B cell (primary cell): ENCODE data around the gene PCGF1. TPM values are rescaled to one million over a fixed set of nuclear protein-coding genes. Genes with fewer than 3 reads are reported as not detected.
"Not testable (repeated sequence)": the region's sequence is repeated elsewhere in the genome, so short reads cannot be mapped to it uniquely, and the experiment has no call there.

Source experiments
- ATAC-seq: fragments of 200-7000 bp; cut with Tn5 transposase; one replicate; pipeline ENCODE4 v1.10.0; 2021; ENCODE audit warnings: low read depth, mild to moderate bottlenecking, moderate number of reproducible peaks, moderate library complexity
- CTCF ChIA-PET: fragments of 350-600 bp; sonication (Branson Sonifier 250); formaldehyde crosslinking; loops from one replicate; lab custom pipeline; 2021; ENCODE audit warnings: antibody characterized with exemption, inconsistent platforms; lab: Charles Lee
- POLR2A ChIA-PET: fragments of 350-600 bp; sonication (Branson Sonifier 250); formaldehyde crosslinking; loops from one replicate; lab custom pipeline; 2021; ENCODE audit warnings: antibody characterized with exemption; lab: Charles Lee
- DNase-seq: peaks from one replicate; pipeline ENCODE4 v3.0.0; 2013
- H2AFZ ChIP-seq: 2 replicates; pipeline ENCODE4 v1.6.1; 2012; ENCODE audit warnings: mild to moderate bottlenecking, low read depth, low read length; ENCODE audit not compliant: insufficient read depth, poor library complexity, severe bottlenecking
- H3K27ac ChIP-seq, 2 donors: 1 replicate in 1 of 2; 2 replicates in 1 of 2; pipeline ENCODE4 v1.5.1; 2012 to 2013; ENCODE audit warnings: low read length in 2 of 2, mild to moderate bottlenecking in 2 of 2, moderate library complexity in 1 of 2
- H3K27me3 ChIP-seq, 4 experiments: fragments of 200-600 bp in 1 of 4; sonication (generic) in 1 of 4; replicated peaks in 1 of 4; 1 replicate in 2 of 4; 2 replicates in 2 of 4; pipeline versions ENCODE4 v1.6.1 to v1.7.0; 2013 to 2016; ENCODE audit warnings: low read length in 3 of 4, mild to moderate bottlenecking in 2 of 4, mixed read lengths in 1 of 4, moderate library complexity in 1 of 4; ENCODE audit not compliant: insufficient read depth in 4 of 4, control insufficient read depth in 3 of 4; ENCODE audit errors: control extremely low read depth in 1 of 4
- H3K36me3 ChIP-seq, 2 experiments: replicated peaks in 1 of 2; 1 replicate in 1 of 2; 2 replicates in 1 of 2; pipeline versions ENCODE4 v1.6.1 to v1.7.1; 2013; ENCODE audit warnings: low read length in 1 of 2; ENCODE audit not compliant: insufficient read depth in 2 of 2, control insufficient read depth in 1 of 2; ENCODE audit errors: control extremely low read depth in 1 of 2, extremely low read depth in 1 of 2
- H3K4me1 ChIP-seq, 2 donors: fragments of 200-600 bp in 1 of 2; sonication (generic) in 1 of 2; 1 replicate in 1 of 2; 2 replicates in 1 of 2; pipeline versions ENCODE4 v1.5.1 to v1.6.1; 2013 to 2017; ENCODE audit warnings: low read length in 2 of 2; ENCODE audit not compliant: control insufficient read depth in 2 of 2, insufficient read depth in 2 of 2
- H3K4me2 ChIP-seq: replicated peaks from 2 replicates; pipeline ENCODE3; 2012; ENCODE audit warnings: mild to moderate bottlenecking, low read depth, low read length; ENCODE audit not compliant: poor library complexity, severe bottlenecking
- H3K4me3 ChIP-seq, 5 experiments: fragments of 200-600 bp in 1 of 5; sonication (generic) in 1 of 5; 1 replicate in 3 of 5; 2 replicates in 2 of 5; pipeline versions ENCODE4 v1.5.1 to v1.7.0; 2011 to 2016; ENCODE audit warnings: low read length in 4 of 5, mild to moderate bottlenecking in 4 of 5, low read depth in 2 of 5, control low read depth in 1 of 5, moderate library complexity in 1 of 5; ENCODE audit not compliant: insufficient read depth in 1 of 5; ENCODE audit errors: control extremely low read depth in 1 of 5, extremely low read depth in 1 of 5
- H3K79me2 ChIP-seq: fragments of 200-600 bp; sonication (generic); one replicate; pipeline ENCODE4 v1.6.0; 2016; ENCODE audit warnings: low read length; ENCODE audit not compliant: control insufficient read depth, insufficient read depth
- H3K9ac ChIP-seq: fragments of 200-600 bp; sonication (generic); 2 replicates; pipeline ENCODE4 v1.6.1; 2017; ENCODE audit warnings: mild to moderate bottlenecking, low read length, moderate library complexity
- H3K9me3 ChIP-seq, 3 donors: one replicate each; pipeline versions ENCODE4 v1.6.1 to v1.7.1; 2013; ENCODE audit warnings: low read length in 2 of 3; ENCODE audit not compliant: control insufficient read depth in 2 of 3, insufficient read depth in 1 of 3; ENCODE audit errors: control extremely low read depth in 1 of 3
- H4K20me1 ChIP-seq: 2 replicates; pipeline ENCODE4 v1.6.0; 2012; ENCODE audit warnings: mild to moderate bottlenecking, low read length; ENCODE audit not compliant: insufficient read depth, control insufficient read depth, poor library complexity, severe bottlenecking
- H3K27ac Mint-ChIP-seq: one replicate; pipeline ENCODE4 v1.8.0; 2021; ENCODE audit warnings: mixed read lengths
- H3K27me3 Mint-ChIP-seq: one replicate; pipeline ENCODE4 v1.8.0; 2021; ENCODE audit warnings: mixed read lengths
- H3K4me1 Mint-ChIP-seq: one replicate; pipeline ENCODE4 v1.8.0; 2021; ENCODE audit warnings: mixed read lengths
- H3K4me3 Mint-ChIP-seq: one replicate; pipeline ENCODE4 v1.8.0; 2021; ENCODE audit warnings: mixed read lengths
- H3K9me3 Mint-ChIP-seq: one replicate; pipeline ENCODE4 v1.8.0; 2022; ENCODE audit warnings: mixed read lengths; ENCODE audit not compliant: insufficient read depth
- CTCF ChIP-seq: fragments of 200-600 bp; IDR thresholded peaks from one replicate; pipeline ENCODE4 v1.8.0; 2022; ENCODE audit warnings: antibody characterized with exemption, mild to moderate bottlenecking
- EZH2 ChIP-seq: IDR thresholded peaks from 2 replicates; pipeline ENCODE4 v1.6.1; 2012; ENCODE audit warnings: borderline replicate concordance, low read depth, mild to moderate bottlenecking, moderate library complexity, low read length; ENCODE audit not compliant: insufficient read depth, poor library complexity, severe bottlenecking
- WGBS: methylation state at CpG from one replicate; pipeline ENCODE4 v1.1.5; 2013; ENCODE audit warnings: missing lambda C conversion rate; ENCODE audit not compliant: insufficient coverage; 5-methylcytosine and 5-hydroxymethylcytosine counted together
- intact Hi-C: fragments of 100-400 bp; cut with micrococcal nuclease; formaldehyde crosslinking; loops from one replicate; pipeline ENCODE4 v1.10.0; 2022
- polyA plus RNA-seq: library from polyadenylated mRNA; depleted of rRNA; stranded (reverse); fragments of >200 nt; gene quantifications from 2 replicates; pipeline ENCODE4 v1.2.3, GENCODE V29; 2012
- total RNA-seq, 2 donors: library from RNA; stranded (reverse); fragments of 120-200 nt in 1 of 2; gene quantifications; 1 replicate in 1 of 2; 2 replicates in 1 of 2; pipeline versions ENCODE4 v1.2.3 to v1.2.4, GENCODE V29; 2013 to 2022

PCGF1 gene
- total and polyA plus RNA-seq, 2 donors (not counting 1 experiment from before 2014, with no cell fraction given): 21.9 to 40.1 TPM

- H3K9me3 Mint-ChIP-seq: no peaks in the 10 kb centered on the region
- H3K27me3 Mint-ChIP-seq: no peaks in the 10 kb centered on the region
- DNase-seq (peak; percentile 17), ATAC-seq (no peak)
- no peaks in the 10 kb centered on the region for H3K9me3 ChIP-seq
- H3K4me3 Mint-ChIP-seq: no peak overlapping the region
- H3K27ac Mint-ChIP-seq: peak overlapping the region; percentile 65
- H3K27me3 ChIP-seq: no peaks in the 10 kb centered on the region
- 95% methylated on average over 23 of the region's 27 CpGs for WGBS
- H3K4me1 ChIP-seq: peaks cover 27 to 37% of the 10 kb centered on the region in 2 donors
- ChIA-PET POLR2A (interaction anchor here (0.5 to 0.6 kb wide), 2 partner anchors 12 to 280 kb away, joined by 3 to 8 read pairs; no protein-coding TSS in a partner anchor), CTCF (no interaction called here)
- H3K36me3 ChIP-seq: peaks cover 0 to 20% of the 10 kb centered on the region in 2 experiments
- no peak overlapping the region for H3K4me3 ChIP-seq
- no peak overlapping the region for H3K9ac ChIP-seq
- no peak overlapping the region for H3K4me2 ChIP-seq
- H3K4me1 Mint-ChIP-seq: peaks cover 51% of the 10 kb centered on the region
- H2AFZ ChIP-seq: no peak overlapping the region
- intact Hi-C loops: no loop called here
- peaks cover 44% of the 10 kb centered on the region for H3K79me2 ChIP-seq
- H4K20me1 ChIP-seq: peaks cover 16% of the 10 kb centered on the region
- no peak overlapping the region for H3K27ac ChIP-seq
- no peak for TF ChIP-seq EZH2
- TF ChIP-seq CTCF: no peak
Observed at GRCh38 chr2:74461187-74462053, 46.1 kb downstream of the PCGF1 start.

DNA sequence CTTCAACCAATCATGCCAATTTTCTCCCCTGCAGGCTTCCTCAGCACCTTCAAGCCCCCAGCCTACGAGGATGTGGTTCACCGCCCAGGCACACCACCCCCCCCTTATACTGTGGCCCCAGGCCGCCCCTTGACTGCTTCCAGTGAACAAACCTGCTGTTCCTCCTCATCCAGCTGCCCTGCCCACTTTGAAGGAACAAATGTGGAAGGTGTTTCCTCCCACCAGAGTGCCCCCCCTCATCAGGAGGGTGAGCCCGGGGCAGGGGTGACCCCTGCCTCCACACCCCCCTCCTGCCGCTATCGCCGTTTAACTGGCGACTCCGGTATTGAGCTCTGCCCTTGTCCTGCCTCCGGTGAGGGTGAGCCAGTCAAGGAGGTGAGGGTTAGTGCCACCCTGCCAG is 47.3 kb downstream of the PCGF1 start:
- POLR2A ChIA-PET: interaction anchor here (0.6 to 6.0 kb wide), 3 partner anchors 12 to 22 kb away, joined by 3 to 63 read pairs (median 56); partner anchors contain the start of genes CCDC142, MRPL53 and TTC31
- intact Hi-C loops, H3K9me3 Mint-ChIP-seq, DNase-seq, CTCF ChIA-PET, H3K4me3 ChIP-seq, H3K27me3 Mint-ChIP-seq, H3K9ac ChIP-seq, ATAC-seq, H3K9me3 ChIP-seq, H3K27ac ChIP-seq, H2AFZ ChIP-seq, H3K27me3 ChIP-seq, H3K4me2 ChIP-seq: not testable (repeated sequence)
- Mint-ChIP-seq H3K27ac (peak overlapping the region; percentile 6), H3K4me3 (peak overlapping the region; percentile 94), H3K4me1 (peaks cover 53% of the 10 kb centered on the region)
- Histone ChIP-seq H3K4me1 (peaks cover 35 to 42% of the 10 kb centered on the region in 2 donors), H4K20me1 (peaks cover 21% of the 10 kb centered on the region), H3K36me3 (peaks cover 0 to 24% of the 10 kb centered on the region in 2 experiments), H3K79me2 (peaks cover 43% of the 10 kb centered on the region)
- WGBS: no CpG with 5 or more reads among the region's 10 CpGs

GRCh38 chr2:74459503-74460118 is 47.9 kb downstream of the PCGF1 start:
- POLR2A ChIA-PET: interaction anchor here (1.1 to 6.0 kb wide), 3 partner anchors 13 to 281 kb away, joined by 4 to 63 read pairs (median 56); partner anchors contain the start of genes CCDC142, MRPL53 and TTC31
- 91% methylated on average over 13 of the region's 13 CpGs for WGBS
- H3K27me3 Mint-ChIP-seq, H3K9me3 ChIP-seq, H3K27ac ChIP-seq, H3K9ac ChIP-seq, H2AFZ ChIP-seq, H3K27me3 ChIP-seq, H3K9me3 Mint-ChIP-seq, ATAC-seq, H3K4me3 ChIP-seq: not testable (repeated sequence)
- Histone ChIP-seq H3K4me1 (peaks cover 35 to 43% of the 10 kb centered on the region in 2 donors), H3K36me3 (peaks cover 0 to 24% of the 10 kb centered on the region in 2 experiments), H3K79me2 (peaks cover 40% of the 10 kb centered on the region), H4K20me1 (peaks cover 17% of the 10 kb centered on the region), H3K4me2 (peak overlapping the region; percentile 96)
- Mint-ChIP-seq H3K4me1 (peaks cover 58% of the 10 kb centered on the region), H3K4me3 (peak overlapping the region; percentile 94), H3K27ac (peak overlapping the region; percentile 6)
- CTCF ChIA-PET: interaction anchor here (1.5 to 5.7 kb wide), 3 partner anchors 13 to 128 kb away, joined by 6 to 54 read pairs (median 6); partner anchors contain the start of genes CCDC142, MRPL53 and TTC31
- intact Hi-C loops: loop anchor here (5.0 kb wide), 1 partner anchor 282 kb away; the partner anchor contains the start of gene MOB1A
- peak; percentile 13 for DNase-seq
